Inflammatory macrophage treated with lipopolysaccharide for 1 hour (primary cell): Measurements from ENCODE around the gene CNGA2.
"Not testable (repeated sequence)": the region's sequence is repeated elsewhere in the genome, so short reads cannot be mapped to it uniquely, and the experiment has no call there.

Experiments
- DNase-seq, 2 donors: peaks; one replicate each; pipeline ENCODE4 v3.0.0-alpha.2; 2020 to 2022

The CNGA2 gene

DNA sequence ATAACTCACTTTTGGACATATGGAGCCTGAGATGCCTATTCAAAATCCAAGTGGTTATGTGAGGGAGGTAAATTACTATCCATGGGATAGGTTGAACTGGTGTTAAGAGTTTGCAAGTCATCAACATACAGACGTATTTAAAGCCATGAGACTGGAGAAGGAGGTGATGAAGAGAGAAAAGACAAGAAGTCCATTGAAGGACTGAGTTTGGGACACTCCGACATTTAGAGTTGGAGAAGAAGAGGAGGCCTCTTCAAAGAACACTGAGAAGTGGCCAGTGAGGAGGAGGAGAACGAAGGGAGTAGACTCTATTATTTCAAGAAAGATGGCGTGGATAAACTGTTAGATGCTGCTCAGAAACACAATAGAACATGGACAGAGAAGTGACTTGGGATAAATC lies at the start of gene CNGA2:
Gene CNGA2, plus strand, starts transcription at position 301 of the 400 bp plus-strand sequence. CDS start 3,738 bp downstream, outside the sequence.
- no peak for DNase-seq

DNA sequence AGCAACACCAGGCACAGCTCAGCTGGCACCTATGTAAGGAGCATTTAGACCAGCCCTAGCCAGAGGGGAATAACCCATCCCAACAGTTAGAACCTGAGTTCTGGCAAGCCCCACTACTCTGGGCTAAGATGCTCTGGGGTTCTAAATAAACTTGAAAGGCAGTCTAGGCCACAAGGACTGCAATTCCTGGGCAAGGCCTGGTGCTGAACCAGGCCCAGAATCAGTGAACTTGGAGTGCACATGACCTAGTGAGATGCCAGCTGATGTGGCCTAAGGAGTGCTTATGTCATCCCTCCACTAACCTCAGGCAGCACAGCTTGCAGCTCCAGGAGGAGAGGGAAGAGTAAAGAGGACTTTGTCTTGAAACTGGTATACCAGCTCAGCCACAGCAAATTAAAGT lies 46.9 kb upstream of the CNGA2 start:
- DNase-seq, result no peak

DNA sequence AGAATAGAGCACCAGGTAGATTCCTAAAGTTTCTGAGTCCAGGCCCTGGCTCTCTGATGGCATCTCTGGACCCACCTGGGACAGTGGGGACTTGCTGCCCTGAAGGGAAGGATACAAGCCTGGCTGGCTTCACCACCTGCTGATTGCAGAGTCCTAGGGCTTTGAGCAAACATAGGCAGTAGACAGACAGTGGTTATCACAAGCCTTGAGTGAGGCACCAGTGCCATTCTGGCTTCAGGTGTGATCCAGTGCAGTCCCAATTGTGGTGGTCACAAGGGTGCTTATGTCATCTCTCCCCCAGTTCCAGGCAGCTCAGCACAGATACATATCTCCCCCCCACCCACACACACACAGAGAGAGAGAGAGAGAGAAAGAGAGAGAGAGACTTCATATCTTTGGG lies 45.9 kb upstream of the CNGA2 start:
- DNase-seq, result no peak

DNA sequence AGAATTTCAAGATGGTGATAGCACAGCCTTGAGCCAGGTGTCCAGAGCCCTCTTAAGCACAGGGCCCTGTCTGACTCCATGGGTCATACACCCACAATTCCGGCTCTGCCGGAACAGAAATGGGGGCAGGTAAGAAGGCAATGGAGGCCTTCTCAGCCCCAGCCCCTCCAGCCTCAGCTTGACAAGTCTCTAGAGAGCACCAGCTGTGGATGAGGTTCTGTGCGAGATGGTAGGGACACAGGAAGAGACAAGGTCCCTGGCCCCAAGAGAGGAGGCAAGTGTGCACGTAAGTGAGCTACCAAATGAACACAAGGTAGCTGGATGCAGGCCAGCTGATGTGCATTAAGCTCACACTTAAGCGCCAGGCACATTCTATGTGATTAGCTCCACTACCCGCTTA lies 41.7 kb upstream of the CNGA2 start:
- no peak for DNase-seq

DNA sequence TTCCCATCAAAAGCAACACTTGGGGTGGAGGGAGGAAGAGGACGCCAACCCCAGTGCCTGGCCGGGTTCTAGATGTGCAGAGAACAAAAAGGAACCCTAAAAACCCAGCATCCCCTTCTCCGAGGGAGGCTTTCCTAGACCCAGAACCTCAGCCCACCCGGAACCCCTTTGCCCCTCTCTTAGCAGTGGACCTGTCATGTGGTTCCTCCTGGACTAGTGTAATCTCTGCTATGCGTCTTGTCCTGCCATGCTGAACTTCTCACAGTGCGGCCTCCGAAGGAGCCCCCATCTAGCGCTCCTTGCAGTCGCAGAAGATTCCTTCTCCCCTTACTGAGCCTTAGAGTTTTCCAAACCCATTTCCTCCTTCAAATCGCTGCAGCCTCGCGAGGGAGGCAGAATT lies 40.4 kb upstream of the CNGA2 start:
- DNase-seq, result no peak

- DNase-seq, result no peak
These were observed 39.6 kb upstream of the CNGA2 start, which contains the start of gene PRRG3 for GRCh38 chrX:151694661-151695582. TSS of gene PRRG3 (plus strand) at chrX:151695458. CDS start at chrX:151698815, 3,357 bp downstream.

DNA sequence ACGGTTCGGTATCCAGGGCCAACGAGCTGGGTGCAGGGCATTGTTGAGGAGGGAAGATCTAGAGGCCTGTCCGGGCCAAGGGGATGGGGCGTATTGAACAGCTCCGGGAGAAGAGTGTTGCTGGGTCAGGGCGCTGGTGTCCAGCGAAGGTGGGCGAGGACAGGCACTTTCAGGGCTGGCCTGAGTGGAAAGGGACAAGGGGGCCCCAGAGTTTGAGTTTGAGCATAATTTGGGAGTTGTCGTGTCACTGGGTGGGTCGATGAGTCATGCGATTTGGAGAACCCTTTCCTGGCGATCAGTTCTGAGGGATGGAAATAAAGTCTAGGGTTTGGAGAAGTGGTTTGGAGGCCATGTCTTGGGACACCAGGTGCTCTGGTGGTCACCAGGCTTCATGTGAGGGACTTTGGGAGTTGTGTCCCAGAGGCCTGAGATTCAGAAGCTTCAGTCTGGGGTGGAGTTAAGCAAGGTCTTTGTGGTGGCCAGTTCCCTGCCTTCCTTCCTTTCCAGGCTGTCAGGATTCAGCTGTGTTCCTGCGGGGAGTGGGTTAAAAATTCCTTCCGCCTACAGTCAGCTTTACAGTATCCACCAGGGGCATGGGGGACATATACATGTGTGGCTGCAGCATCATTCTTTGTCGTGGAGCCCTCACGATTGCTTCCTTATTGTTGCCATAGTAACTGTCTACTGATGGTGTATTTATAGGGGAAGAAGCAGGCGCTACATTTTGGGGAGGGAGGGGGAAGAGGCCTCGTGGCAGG lies 38.8 kb upstream of the CNGA2 start:
- DNase-seq, result no peak

DNA sequence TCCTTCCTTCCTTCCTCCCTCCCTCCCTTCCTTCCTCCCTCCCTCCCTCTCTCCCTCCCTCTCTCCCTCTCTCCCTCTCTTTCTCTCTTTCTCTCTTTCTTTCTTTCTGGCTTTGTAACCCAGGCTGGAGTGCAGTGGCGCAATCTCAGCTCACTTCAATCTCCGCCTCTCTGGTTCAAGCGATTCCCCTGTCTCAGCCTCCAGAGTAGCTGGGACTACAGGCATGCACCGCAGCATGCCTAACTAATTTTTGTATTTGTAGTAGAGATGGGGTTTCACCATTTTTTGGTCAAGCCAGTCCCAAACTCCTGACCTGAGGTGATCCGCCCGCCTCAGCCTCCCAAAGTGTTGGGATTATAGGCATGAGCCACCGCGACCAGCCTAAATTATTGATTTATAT lies 37.5 kb upstream of the CNGA2 start:
- DNase-seq, result not testable (repeated sequence)

DNA sequence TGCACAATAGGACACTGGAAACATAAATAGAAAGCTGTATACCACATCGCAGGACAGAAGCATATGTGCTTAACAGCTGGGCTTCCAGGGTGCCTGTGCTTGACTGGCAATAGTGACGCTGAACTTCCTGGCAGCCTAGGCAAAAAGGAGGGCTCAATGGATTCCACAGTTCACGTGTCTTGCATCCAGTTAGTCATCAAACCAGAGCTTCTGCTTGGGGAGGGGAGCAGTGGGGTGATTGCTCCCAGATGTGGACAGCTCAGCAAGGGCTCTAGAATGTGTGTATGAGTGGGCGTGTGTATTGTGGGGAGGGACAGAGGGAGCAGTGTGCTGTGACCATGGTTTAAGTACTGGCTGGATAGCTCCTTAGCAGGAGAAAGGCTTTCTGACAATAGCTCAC lies 37.0 kb upstream of the CNGA2 start:
- no peak for DNase-seq

DNA sequence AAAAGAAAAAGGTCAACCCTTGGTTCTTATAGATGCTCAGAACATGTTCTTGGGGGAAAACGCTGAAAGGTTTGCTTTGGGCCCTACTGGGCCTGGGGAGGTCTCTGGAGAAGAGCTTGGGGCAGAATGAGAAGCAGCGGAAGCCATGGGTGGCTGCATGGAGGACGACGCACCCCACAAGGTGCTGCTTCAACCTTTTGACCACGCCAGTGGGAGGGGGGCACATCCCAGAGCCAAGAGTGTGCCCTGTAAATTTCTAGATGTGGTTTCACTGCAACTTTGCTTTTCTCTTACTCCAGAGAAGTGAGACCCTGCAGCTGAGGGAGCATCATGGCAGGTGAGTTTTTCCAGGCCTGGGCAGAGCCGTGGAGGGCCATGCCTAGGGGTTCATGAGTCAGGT lies 36.1 kb upstream of the CNGA2 start:
- no peak for DNase-seq

GRCh38 chrX:151699746-151700145 lies 34.8 kb upstream of the CNGA2 start:
- DNase-seq, result no peak

DNA sequence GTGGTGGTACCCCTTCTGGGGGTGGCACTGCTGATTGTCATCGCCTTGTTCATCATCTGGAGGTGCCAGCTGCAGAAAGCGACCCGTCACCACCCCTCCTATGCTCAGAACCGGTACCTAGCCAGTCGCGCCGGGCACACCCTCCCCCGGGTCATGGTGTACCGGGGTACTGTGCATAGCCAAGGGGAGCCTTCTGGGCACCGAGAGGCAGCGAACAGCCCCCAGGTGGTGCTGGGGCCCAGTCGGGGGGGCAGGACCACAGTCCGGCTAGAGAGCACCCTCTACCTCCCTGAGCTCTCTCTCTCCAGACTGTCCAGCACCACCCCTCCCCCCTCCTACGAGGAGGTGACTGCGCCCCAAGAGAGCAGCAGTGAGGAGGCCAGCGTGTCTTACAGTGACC lies 34.0 kb upstream of the CNGA2 start:
- no peak for DNase-seq

GRCh38 chrX:151701071-151701470 lies 33.5 kb upstream of the CNGA2 start:
- no peak for DNase-seq

GRCh38 chrX:151701531-151701930 lies 33.0 kb upstream of the CNGA2 start:
- DNase-seq, result no peak

- no peak for DNase-seq
These were observed 32.4 kb upstream of the CNGA2 start for GRCh38 chrX:151702026-151702714.

DNA sequence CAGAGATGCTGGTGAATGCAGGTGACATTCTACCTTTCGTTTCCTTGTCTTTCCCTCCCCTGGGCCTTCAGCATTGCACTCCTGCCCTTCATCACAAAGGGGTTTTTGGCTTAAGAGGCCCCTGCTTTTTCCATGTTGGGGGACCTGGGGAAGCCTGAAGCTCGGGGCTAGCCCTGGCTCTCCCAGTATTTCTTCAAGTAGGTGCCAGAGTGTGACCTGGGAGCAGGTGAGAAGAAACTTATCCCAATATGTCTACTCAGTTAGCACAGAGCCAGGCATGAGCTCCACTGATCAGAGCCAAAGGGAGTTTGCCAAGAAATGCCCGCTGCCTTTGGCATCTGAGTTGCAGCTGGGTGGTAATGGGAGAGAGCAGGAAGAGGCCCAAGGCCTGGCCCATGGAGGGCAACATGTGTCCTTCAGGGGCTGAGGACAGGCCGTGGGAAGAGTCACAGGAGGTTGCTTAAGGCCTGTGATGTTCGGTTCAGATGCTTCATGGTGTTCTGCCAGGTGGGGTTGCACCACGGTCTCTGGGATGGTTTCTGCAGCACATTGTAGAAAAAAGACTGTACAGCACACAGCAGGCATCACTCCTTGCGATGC lies 31.7 kb upstream of the CNGA2 start:
- no peak for DNase-seq

DNA sequence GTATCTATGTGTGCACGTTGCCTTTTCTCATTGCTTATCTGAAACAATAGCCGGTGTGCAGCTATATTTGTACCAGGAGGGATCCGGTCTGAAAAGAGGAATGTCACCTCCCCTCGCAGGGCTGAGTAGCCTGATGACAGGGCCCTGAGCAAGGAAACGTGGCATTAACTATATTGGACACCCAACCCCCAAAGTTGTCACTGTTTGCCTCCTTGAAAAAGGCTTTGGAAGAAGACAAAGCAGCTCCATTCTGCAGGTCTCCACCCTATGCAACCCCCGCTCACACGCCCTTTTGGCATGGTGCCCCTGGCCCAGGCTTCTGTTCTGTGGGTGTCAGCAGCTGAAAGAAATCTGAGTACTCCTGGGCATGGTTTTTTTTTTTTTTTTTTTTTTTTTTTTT lies 31.1 kb upstream of the CNGA2 start:
- DNase-seq, result no peak

- no peak for DNase-seq
These were observed 30.4 kb upstream of the CNGA2 start for GRCh38 chrX:151704041-151704663.

GRCh38 chrX:151708821-151709220 lies 25.7 kb upstream of the CNGA2 start:
- DNase-seq, result no peak

DNA sequence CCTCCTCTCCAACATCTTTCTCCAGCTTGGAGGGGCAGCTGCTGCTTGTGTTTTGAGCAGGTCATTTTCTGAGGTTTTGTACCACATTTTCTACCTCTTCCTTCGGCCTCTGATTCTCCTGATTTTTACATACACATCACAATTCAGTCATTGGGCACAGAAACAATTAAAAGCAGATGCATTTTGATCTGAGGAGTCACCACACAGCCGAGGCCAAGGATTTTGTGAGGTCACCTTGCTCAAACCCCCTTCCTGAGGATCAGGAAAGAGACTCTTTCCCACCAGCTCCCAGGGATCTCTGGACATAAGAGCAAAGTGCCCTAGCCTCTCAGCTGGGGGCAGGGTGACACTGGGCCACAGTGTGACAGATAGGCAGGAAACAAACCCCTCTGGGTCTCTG lies 24.1 kb upstream of the CNGA2 start:
- DNase-seq, result no peak

GRCh38 chrX:151711154-151711553 lies 23.4 kb upstream of the CNGA2 start:
- no peak for DNase-seq

GRCh38 chrX:151711787-151712186 lies 22.8 kb upstream of the CNGA2 start:
- no peak for DNase-seq

- DNase-seq, result no peak
These were observed 22.3 kb upstream of the CNGA2 start for GRCh38 chrX:151712253-151712652.
